KMS-11 (cell line): ENCODE data around the gene FUBP3.
"Not testable (repeated sequence)": the region's sequence is repeated elsewhere in the genome, so short reads cannot be mapped to it uniquely, and the experiment has no call there.

Experiments used
- H2AFZ ChIP-seq: fragments of 200-600 bp; sonication (generic); 2 replicates; pipeline ENCODE4 v1.6.1; 2016; ENCODE audit warnings: antibody characterized with exemption, mixed run types, low read depth
- H3K27ac ChIP-seq: fragments of 200-600 bp; sonication (generic); 2 replicates; pipeline ENCODE4 v1.6.1; 2016; ENCODE audit warnings: mild to moderate bottlenecking, mixed run types
- H3K27me3 ChIP-seq: fragments of 200-600 bp; sonication (generic); 2 replicates; pipeline ENCODE4 v1.6.1; 2017; ENCODE audit warnings: mild to moderate bottlenecking, low read depth, mixed run types, moderate library complexity; ENCODE audit not compliant: insufficient read depth
- H3K36me3 ChIP-seq: fragments of 200-600 bp; sonication (generic); 2 replicates; pipeline ENCODE4 v1.6.1; 2017; ENCODE audit warnings: mild to moderate bottlenecking, mixed run types; ENCODE audit not compliant: insufficient read depth
- H3K4me1 ChIP-seq: fragments of 200-600 bp; sonication (generic); 2 replicates; pipeline ENCODE4 v1.6.1; 2016; ENCODE audit warnings: mild to moderate bottlenecking, low read depth, mixed run types; ENCODE audit not compliant: poor library complexity, severe bottlenecking
- H3K4me2 ChIP-seq: fragments of 200-600 bp; sonication (generic); 2 replicates; pipeline ENCODE4 v1.7.0; 2016; ENCODE audit warnings: mild to moderate bottlenecking, mixed run types
- H3K4me3 ChIP-seq: fragments of 200-600 bp; sonication (generic); IDR thresholded peaks from 2 replicates; pipeline ENCODE4 v1.6.1; 2017; ENCODE audit warnings: low read depth, low read length, mixed read lengths; ENCODE audit not compliant: insufficient read depth
- H3K79me2 ChIP-seq: fragments of 200-600 bp; sonication (generic); 2 replicates; pipeline ENCODE4 v1.6.1; 2016; ENCODE audit warnings: low read depth, mixed run types; ENCODE audit not compliant: insufficient read depth
- H3K9ac ChIP-seq: fragments of 200-600 bp; sonication (generic); 2 replicates; pipeline ENCODE4 v1.6.1; 2016; ENCODE audit warnings: mild to moderate bottlenecking, mixed run types
- H4K20me1 ChIP-seq: fragments of 200-600 bp; sonication (generic); 2 replicates; pipeline ENCODE4 v1.6.1; 2016; ENCODE audit warnings: mild to moderate bottlenecking, mixed run types; ENCODE audit not compliant: insufficient read depth
- CTCF ChIP-seq: fragments of 200-600 bp; sonication (generic); conservative IDR thresholded peaks from 2 replicates; pipeline ENCODE4 v1.6.1; 2017; ENCODE audit warnings: low read depth, mild to moderate bottlenecking, antibody characterized with exemption, low read length, moderate library complexity, mixed read lengths

Gene FUBP3

GRCh38 chr9:130682421-130683121 is 103.2 kb downstream of the FUBP3 start:
- Histone ChIP-seq H3K36me3 (no peaks in the 10 kb centered on the region), H4K20me1 (no peaks in the 10 kb centered on the region), H2AFZ (peak overlapping the region; percentile 93), H3K27ac (no peak overlapping the region), H3K4me3 (no peak overlapping the region), H3K4me2 (peak overlapping the region; percentile 99), H3K79me2 (no peaks in the 10 kb centered on the region), H3K4me1 (no peaks in the 10 kb centered on the region), H3K27me3 (peaks cover 19% of the 10 kb centered on the region; the same call in 1 of the 2 replicates), H3K9ac (peak overlapping the region; percentile 58; the same call in 1 of the 2 replicates)
- TF ChIP-seq CTCF: peak; percentile 87

GRCh38 chr9:130685104-130685503 is 105.7 kb downstream of the FUBP3 start:
- no peak overlapping the region for H3K4me2 ChIP-seq
- no peaks in the 10 kb centered on the region for H3K4me1 ChIP-seq
- no peak overlapping the region for H3K4me3 ChIP-seq
- no peak overlapping the region for H2AFZ ChIP-seq
- no peak overlapping the region for H3K27ac ChIP-seq
- H3K36me3 ChIP-seq: no peaks in the 10 kb centered on the region
- peaks cover 2% of the 10 kb centered on the region; the same call in 1 of the 2 replicates for H3K27me3 ChIP-seq
- H4K20me1 ChIP-seq: no peaks in the 10 kb centered on the region
- TF ChIP-seq CTCF: no peak
- H3K79me2 ChIP-seq: no peaks in the 10 kb centered on the region
- H3K9ac ChIP-seq: no peak overlapping the region

GRCh38 chr9:130685945-130686344 is 106.6 kb downstream of the FUBP3 start:
- H3K27me3 ChIP-seq, H3K79me2 ChIP-seq: not testable (repeated sequence)

GRCh38 chr9:130687615-130688014 is 108.2 kb downstream of the FUBP3 start:
- no peak for TF ChIP-seq CTCF
- no peak overlapping the region for H3K4me3 ChIP-seq
- no peaks in the 10 kb centered on the region for H3K79me2 ChIP-seq
- H2AFZ ChIP-seq: no peak overlapping the region
- no peaks in the 10 kb centered on the region for H3K4me1 ChIP-seq
- H4K20me1 ChIP-seq: no peaks in the 10 kb centered on the region
- H3K4me2 ChIP-seq: no peak overlapping the region
- no peaks in the 10 kb centered on the region for H3K36me3 ChIP-seq
- H3K27ac ChIP-seq: no peak overlapping the region
- no peak overlapping the region for H3K9ac ChIP-seq
- no peaks in the 10 kb centered on the region; the same call in 1 of the 2 replicates for H3K27me3 ChIP-seq

More at GRCh38 chr9:130685945-130686344, 106.6 kb downstream of the FUBP3 start:
- H3K36me3 ChIP-seq, H2AFZ ChIP-seq, H3K4me2 ChIP-seq, H3K9ac ChIP-seq, H3K27ac ChIP-seq, H4K20me1 ChIP-seq, H3K4me3 ChIP-seq, H3K4me1 ChIP-seq: not testable (repeated sequence)
